Measurements from ENCODE around the gene TECTA. TPM values are rescaled to one million over a fixed set of nuclear protein-coding genes. Genes with fewer than 3 reads are reported as not detected.
"Not testable (repeated sequence)": the region's sequence is repeated elsewhere in the genome, so short reads cannot be mapped to it uniquely, and the experiment has no call there.

TECTA gene
- total RNA-seq, 1 donor from 2014 or later = 2.6 TPM

- Mint-ChIP-seq H3K4me1 (peaks cover 24% of the 10 kb centered on the region), H3K36me3 (no peaks in the 10 kb centered on the region), H3K9me3 (no peaks in the 10 kb centered on the region), H3K27me3 (ENCODE audit: low read depth) (peaks cover 49% of the 10 kb centered on the region), H3K27ac (no peak overlapping the region), H3K4me3 (no peak overlapping the region)
- no peak for TF ChIP-seq CTCF (IDR thresholded peaks at IDR 0.05; ENCODE audit: unreplicated experiment)
- DNase-seq (ENCODE audit: low spot score in 2 of 2, unreplicated experiment in 2 of 2) = no peak
Measured at GRCh38 chr11:121109916-121110586, 9.0 kb downstream of the TECTA start.

DNA sequence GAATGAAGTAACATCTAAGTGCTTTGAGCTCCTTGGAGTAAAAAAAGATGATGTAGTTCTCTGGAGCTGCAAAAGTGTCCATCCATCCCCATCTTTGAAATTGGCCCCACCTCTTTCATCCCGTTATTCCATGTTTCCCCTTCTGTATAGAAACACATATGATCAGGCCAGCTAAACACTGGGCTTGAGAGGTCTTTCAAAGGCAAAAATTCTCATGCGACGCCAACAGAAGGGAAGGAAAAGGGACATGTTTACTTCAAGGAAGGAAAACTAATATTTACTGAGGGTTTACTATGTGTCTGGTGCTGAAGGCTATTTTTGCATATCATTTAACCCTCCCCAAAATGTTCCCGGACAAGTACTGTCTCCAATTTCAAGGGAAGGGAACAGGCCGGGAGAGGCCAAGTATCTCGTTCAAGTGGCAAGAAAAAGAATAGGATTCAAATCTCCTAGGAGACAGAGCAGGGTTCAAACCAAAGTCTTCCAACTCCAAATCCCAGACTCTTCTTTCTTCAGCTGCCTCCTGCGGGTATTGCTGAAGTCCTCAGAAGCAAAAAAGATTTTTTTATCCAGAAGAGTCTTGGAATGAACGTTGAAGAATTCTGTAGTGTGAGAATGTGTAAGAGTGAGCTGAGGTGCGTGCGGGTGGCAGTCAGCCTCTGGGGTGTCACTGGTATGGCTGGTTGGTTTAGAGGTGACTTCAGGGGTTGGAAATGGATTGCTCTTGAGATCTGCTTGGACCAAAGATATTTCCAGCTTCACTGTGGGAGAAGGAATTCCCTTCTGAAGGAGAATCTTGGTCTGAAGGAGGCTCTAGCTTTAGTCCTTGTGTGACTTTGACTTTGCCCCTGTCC is 10.1 kb downstream of the TECTA start:
- DNase-seq (ENCODE audit: low spot score in 2 of 2, unreplicated experiment in 2 of 2) = no peak
- no peak overlapping the region for H3K4me3 Mint-ChIP-seq
- H3K27me3 Mint-ChIP-seq (ENCODE audit: low read depth) = peaks cover 53% of the 10 kb centered on the region

DNA sequence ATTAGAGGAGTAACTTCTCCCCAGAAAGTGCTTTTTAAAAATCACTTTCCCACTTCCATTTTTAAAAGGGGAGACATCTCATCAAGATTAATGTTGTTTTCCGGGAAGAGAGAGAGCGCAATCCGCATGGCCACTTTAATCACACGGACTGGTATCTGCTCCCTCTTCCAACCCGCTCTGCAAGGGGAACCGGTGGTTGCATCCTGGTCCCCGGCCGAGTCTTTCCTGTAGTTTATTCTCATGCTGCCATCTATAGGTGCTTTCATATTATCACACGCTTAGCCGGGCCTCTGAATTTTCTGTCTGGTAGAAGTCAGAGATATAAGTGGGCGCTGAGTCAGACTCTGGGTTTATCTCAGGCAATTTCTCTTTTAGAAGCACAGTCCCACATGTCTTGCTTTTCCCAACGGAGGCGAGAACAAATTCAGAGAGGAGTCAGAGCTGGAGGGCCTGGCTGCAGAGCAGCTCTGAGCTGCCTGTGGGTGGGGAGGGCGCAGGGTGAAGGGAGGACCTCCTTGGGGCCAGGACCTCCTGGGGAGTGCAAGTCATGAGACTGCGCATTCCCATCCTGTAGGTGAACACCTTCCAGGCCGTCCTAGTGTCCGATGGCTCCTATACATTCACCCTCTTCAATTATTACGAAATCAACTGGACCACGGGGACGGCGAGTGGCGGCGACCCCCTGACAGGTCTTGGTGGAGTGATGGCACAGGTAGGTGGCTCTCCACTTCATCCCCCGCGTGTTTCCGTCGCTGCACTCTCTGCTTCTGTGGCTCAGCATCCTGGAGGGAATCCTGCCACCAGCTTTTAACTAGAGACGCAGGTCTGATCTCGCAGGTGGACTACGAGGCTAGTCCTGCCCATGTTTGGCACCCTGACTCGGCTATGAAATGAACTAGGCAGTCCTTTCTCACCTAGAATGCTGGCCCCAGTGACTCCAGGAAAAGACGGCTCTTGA is 11.7 kb downstream of the TECTA start:
- Mint-ChIP-seq H3K36me3 (no peaks in the 10 kb centered on the region), H3K27me3 (ENCODE audit: low read depth) (peaks cover 53% of the 10 kb centered on the region), H3K9me3 (no peaks in the 10 kb centered on the region), H3K27ac (no peak overlapping the region), H3K4me3 (no peak overlapping the region), H3K4me1 (peaks cover 13% of the 10 kb centered on the region)
- TF ChIP-seq CTCF (IDR thresholded peaks at IDR 0.05; ENCODE audit: unreplicated experiment) = peak; percentile 62
- DNase-seq (ENCODE audit: low spot score in 2 of 2, unreplicated experiment in 2 of 2) = peak; percentile 41 to 61

More for the DNA sequence above, 10.1 kb downstream of the TECTA start:
- Mint-ChIP-seq H3K9me3 (no peaks in the 10 kb centered on the region), H3K27ac (no peak overlapping the region), H3K4me1 (peaks cover 14% of the 10 kb centered on the region), H3K36me3 (no peaks in the 10 kb centered on the region)
- no peak for TF ChIP-seq CTCF (IDR thresholded peaks at IDR 0.05; ENCODE audit: unreplicated experiment)

DNA sequence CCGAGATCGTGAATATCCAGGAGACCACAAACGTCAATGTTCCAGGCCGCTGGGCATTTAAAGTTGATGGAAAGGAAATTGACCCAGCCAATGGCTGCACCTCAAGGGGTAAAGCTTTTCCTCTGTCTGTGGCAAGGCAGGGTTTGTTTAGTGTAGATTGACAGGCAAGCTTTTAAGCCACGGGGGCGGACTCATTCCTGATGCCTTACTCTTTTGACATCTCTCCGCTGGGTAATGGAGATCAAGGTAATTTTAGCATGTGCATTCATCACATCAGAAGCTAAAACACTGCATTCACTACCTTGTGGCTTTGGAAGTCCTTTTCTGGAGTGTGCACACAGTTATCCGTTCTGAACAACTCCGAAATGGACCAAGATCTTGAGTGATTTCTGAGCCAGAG is 12.6 kb downstream of the TECTA start:
- H3K4me1 Mint-ChIP-seq = peaks cover 13% of the 10 kb centered on the region
- no peak for TF ChIP-seq CTCF (IDR thresholded peaks at IDR 0.05; ENCODE audit: unreplicated experiment)
- H3K4me3 Mint-ChIP-seq = no peak overlapping the region
- peaks cover 49% of the 10 kb centered on the region for H3K27me3 Mint-ChIP-seq (ENCODE audit: low read depth)
- H3K9me3 Mint-ChIP-seq = no peaks in the 10 kb centered on the region
- H3K36me3 Mint-ChIP-seq = no peaks in the 10 kb centered on the region
- H3K27ac Mint-ChIP-seq = no peak overlapping the region
- no peak for DNase-seq (ENCODE audit: low spot score in 2 of 2, unreplicated experiment in 2 of 2)

DNA sequence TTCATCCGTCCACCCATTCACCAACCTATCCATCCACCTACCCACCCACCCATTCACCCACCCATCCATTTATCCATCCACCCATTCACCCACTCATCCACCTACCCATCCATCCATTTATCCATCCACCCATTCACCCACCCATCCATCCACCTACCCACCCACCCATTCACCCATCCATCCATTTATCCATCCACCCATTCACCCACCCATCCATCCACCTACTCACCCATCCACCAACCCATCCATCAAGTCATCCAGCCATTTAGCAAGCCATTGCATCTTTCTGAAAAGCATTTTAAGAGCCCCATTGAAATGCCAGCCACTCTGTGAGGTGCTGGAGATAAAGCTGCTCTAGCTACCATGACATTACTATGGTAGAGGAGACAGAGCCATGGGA is 14.0 kb downstream of the TECTA start:
- H3K4me1 Mint-ChIP-seq; H3K9me3 Mint-ChIP-seq; H3K36me3 Mint-ChIP-seq; H3K27ac Mint-ChIP-seq; H3K4me3 Mint-ChIP-seq; DNase-seq (ENCODE audit: low spot score in 2 of 2, unreplicated experiment in 2 of 2): not testable (repeated sequence)
- H3K27me3 Mint-ChIP-seq (ENCODE audit: low read depth) = peaks cover 42% of the 10 kb centered on the region

All from mesothelial cell of epicardium (in vitro differentiated cells).